ENCODE measurements around the gene SRSF10. TPM values are rescaled to one million over a fixed set of nuclear protein-coding genes. Genes with fewer than 3 reads are reported as not detected.

Gene SRSF10
- polyA plus RNA-seq, 3 donors: 66.6 to 76.2 (median 75.6) TPM

DNA sequence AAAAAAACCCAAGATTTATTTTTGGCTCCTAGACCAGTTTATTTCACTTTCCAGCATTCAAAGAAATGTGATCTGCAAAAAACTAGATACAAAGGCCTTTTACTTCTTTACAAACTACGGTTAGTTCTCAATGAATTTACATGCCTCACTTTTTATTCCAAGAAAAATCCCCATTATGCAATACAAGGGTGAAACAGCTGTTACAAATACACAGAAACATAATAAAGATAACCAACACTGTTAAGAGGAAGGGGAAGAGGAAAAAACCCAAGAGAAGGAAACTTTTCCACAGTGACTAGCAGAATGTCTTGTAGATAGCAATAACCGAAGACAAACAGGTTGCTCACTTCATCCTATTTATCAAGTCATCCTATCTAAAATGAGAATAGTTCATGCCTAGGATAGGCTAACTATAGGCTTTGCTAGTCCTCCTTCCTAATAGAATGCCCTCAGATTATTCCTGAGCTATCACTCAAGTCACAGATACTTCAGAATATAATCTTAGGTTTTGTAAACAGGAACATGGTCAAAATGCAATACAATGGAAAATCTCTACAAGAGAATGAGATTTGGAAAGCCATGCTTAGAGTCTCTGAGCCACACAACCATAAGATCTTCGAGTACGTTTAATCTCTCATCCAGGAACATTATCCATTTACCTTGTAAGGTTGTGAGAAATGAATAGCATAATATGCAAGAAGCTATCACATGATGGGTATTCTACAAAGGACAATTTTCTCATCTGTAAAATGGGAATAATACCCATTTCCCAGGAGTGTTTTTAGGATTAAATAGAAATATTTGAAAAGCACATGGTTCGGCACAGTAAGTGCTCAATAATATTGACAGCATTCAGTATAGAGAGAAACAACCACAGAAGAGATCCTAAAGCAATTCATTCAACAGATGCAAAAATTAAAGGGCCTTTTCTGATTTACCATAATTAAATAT, 15.1 kb downstream of the SRSF10 start:
- Mint-ChIP-seq H3K27me3 (ENCODE audit: low read depth in 3 of 3) (no peaks in the 10 kb centered on the region), H3K9me3 (no peaks in the 10 kb centered on the region), H3K4me3 (no peak overlapping the region), H3K36me3 (peaks cover 44 to 55% of the 10 kb centered on the region in 2 donors), H3K4me1 (peaks cover 32% of the 10 kb centered on the region), H3K27ac (peak overlapping the region in 6 of 7 donors; percentile 13 to 87 (median 66))
- Histone ChIP-seq H3K27ac (ENCODE audit: low read depth in 1 of 2, low read length in 2 of 2) (peak overlapping the region in 1 of 2 donors; percentile 57), H3K4me1 (ENCODE audit: control insufficient read depth in 1 of 2, insufficient read depth in 2 of 2, low read length in 2 of 2) (peaks cover 24 to 33% of the 10 kb centered on the region in 2 donors), H3K9ac (ENCODE audit: insufficient read depth, low read length, poor library complexity, severe bottlenecking) (no peak overlapping the region), H3K9me3 (replicated peaks in 1 of 2; ENCODE audit: control insufficient read depth in 1 of 2, insufficient read depth in 1 of 2, low read length in 2 of 2) (no peaks in the 10 kb centered on the region), H2AFZ (ENCODE audit: insufficient read depth, low read depth, low read length, poor library complexity, severe bottlenecking) (no peak overlapping the region), H3K27me3 (ENCODE audit: control insufficient read depth in 2 of 2, insufficient read depth in 2 of 2, low read length in 2 of 2) (no peaks in the 10 kb centered on the region), H4K20me1 (ENCODE audit: insufficient read depth, low read length) (peaks cover 21% of the 10 kb centered on the region), H3K79me2 (ENCODE audit: insufficient read depth, low read length) (peaks cover 81% of the 10 kb centered on the region), H3K4me3 (replicated peaks in 1 of 3; ENCODE audit: low read depth in 2 of 3, low read length in 3 of 3) (no peak overlapping the region), H3K4me2 (replicated peaks; ENCODE audit: extremely low read depth, low read length, poor library complexity, severe bottlenecking) (peak overlapping the region; percentile 5), H3K36me3 (replicated peaks in 1 of 2; ENCODE audit: control insufficient read depth in 1 of 2, insufficient read depth in 2 of 2, low read length in 2 of 2) (peaks cover 45 to 75% of the 10 kb centered on the region in 2 donors)
- WGBS (ENCODE audit: insufficient coverage): no CpG with 5 or more reads among the region's 5 CpGs
- intact Hi-C loops (cut with micrococcal nuclease): no loop called here
- TF ChIP-seq, protein P1, sequence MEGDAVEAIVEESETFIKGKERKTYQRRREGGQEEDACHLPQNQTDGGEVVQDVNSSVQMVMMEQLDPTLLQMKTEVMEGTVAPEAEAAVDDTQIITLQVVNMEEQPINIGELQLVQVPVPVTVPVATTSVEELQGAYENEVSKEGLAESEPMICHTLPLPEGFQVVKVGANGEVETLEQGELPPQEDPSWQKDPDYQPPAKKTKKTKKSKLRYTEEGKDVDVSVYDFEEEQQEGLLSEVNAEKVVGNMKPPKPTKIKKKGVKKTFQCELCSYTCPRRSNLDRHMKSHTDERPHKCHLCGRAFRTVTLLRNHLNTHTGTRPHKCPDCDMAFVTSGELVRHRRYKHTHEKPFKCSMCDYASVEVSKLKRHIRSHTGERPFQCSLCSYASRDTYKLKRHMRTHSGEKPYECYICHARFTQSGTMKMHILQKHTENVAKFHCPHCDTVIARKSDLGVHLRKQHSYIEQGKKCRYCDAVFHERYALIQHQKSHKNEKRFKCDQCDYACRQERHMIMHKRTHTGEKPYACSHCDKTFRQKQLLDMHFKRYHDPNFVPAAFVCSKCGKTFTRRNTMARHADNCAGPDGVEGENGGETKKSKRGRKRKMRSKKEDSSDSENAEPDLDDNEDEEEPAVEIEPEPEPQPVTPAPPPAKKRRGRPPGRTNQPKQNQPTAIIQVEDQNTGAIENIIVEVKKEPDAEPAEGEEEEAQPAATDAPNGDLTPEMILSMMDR (IDR thresholded peaks at IDR 0.05): no peak
- peak in 2 of 3 donors; percentile 44 to 74 for DNase-seq

DNA sequence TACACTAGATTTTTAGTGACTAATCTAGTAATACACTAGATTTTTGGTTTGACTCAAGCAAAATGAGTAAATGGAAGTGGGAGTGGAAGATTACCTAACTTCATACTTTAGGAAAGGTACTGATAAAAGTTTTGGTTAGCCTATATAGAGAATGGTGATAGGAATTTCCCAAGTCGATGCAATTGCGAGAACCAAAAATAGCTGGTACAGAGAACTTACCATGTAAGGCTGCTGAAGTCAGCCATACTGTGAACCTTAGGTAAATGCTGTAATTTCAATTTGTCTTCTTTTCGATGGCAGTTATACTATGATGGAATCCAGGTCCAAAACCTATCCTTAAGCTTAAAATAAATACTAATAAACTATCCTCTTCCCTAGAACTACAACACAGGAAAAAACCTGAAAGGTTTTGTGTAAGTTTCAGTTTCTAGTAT, 15.9 kb downstream of the SRSF10 start:
- Mint-ChIP-seq H3K27ac (peak overlapping the region in 4 of 7 donors; percentile 64 to 87 (median 77)), H3K27me3 (ENCODE audit: low read depth in 3 of 3) (no peaks in the 10 kb centered on the region), H3K36me3 (peaks cover 38 to 50% of the 10 kb centered on the region in 2 donors), H3K4me3 (no peak overlapping the region), H3K4me1 (peaks cover 32% of the 10 kb centered on the region), H3K9me3 (no peaks in the 10 kb centered on the region)
- H3K9ac ChIP-seq (ENCODE audit: insufficient read depth, low read length, poor library complexity, severe bottlenecking): no peak overlapping the region
- WGBS (ENCODE audit: insufficient coverage): no CpG with 5 or more reads among the region's 3 CpGs
- no peak overlapping the region for H3K4me3 ChIP-seq (replicated peaks in 1 of 3; ENCODE audit: low read depth in 2 of 3, low read length in 3 of 3)
- peaks cover 21% of the 10 kb centered on the region for H4K20me1 ChIP-seq (ENCODE audit: insufficient read depth, low read length)
- H3K27ac ChIP-seq (ENCODE audit: low read depth in 1 of 2, low read length in 2 of 2): peak overlapping the region in 1 of 2 donors; percentile 57
- no peaks in the 10 kb centered on the region for H3K27me3 ChIP-seq (ENCODE audit: control insufficient read depth in 2 of 2, insufficient read depth in 2 of 2, low read length in 2 of 2)
- H3K4me1 ChIP-seq (ENCODE audit: control insufficient read depth in 1 of 2, insufficient read depth in 2 of 2, low read length in 2 of 2): peaks cover 24 to 35% of the 10 kb centered on the region in 2 donors
- TF ChIP-seq, protein P1 (IDR thresholded peaks at IDR 0.05): no peak
- H3K4me2 ChIP-seq (replicated peaks; ENCODE audit: extremely low read depth, low read length, poor library complexity, severe bottlenecking): peak overlapping the region; percentile 5
- DNase-seq: peak in 1 of 3 donors; percentile 17
- H3K79me2 ChIP-seq (ENCODE audit: insufficient read depth, low read length): peaks cover 78% of the 10 kb centered on the region
- H3K36me3 ChIP-seq (replicated peaks in 1 of 2; ENCODE audit: control insufficient read depth in 1 of 2, insufficient read depth in 2 of 2, low read length in 2 of 2): peaks cover 41 to 67% of the 10 kb centered on the region in 2 donors
- H3K9me3 ChIP-seq (replicated peaks in 1 of 2; ENCODE audit: control insufficient read depth in 1 of 2, insufficient read depth in 1 of 2, low read length in 2 of 2): no peaks in the 10 kb centered on the region
- no peak overlapping the region for H2AFZ ChIP-seq (ENCODE audit: insufficient read depth, low read depth, low read length, poor library complexity, severe bottlenecking)
- intact Hi-C loops (cut with micrococcal nuclease): no loop called here
